Gastrocnemius medialis (tissue), 4 donors: ENCODE data around the gene CGREF1.

Experiments
- CTCF ChIP-seq, 5 experiments: fragments of 450-650 bp in 3 of 5; fragments of 200-600 bp in 2 of 5; sonication (generic) in 2 of 5; IDR thresholded peaks in 4 of 5; conservative IDR thresholded peaks in 1 of 5; 1 replicate in 4 of 5; 2 replicates in 1 of 5; pipeline ENCODE4 v1.5.1; 2016 to 2019; ENCODE audit warnings: antibody characterized with exemption in 5 of 5, mild to moderate bottlenecking in 3 of 5, moderate library complexity in 3 of 5
- POLR2A ChIP-seq, 2 donors: fragments of 450-650 bp; IDR thresholded peaks; one replicate each; pipeline ENCODE4 v1.6.1; 2017; ENCODE audit warnings: antibody characterized with exemption in 2 of 2, mild to moderate bottlenecking in 2 of 2, moderate library complexity in 2 of 2

- TF ChIP-seq CTCF (IDR thresholded peaks at IDR 0.05 in 4 of 5, conservative IDR thresholded peaks at IDR 0.05 in 1 of 5), result no peak
- no peak for TF ChIP-seq POLR2A (IDR thresholded peaks at IDR 0.05)
Measured at GRCh38 chr2:27125104-27125503, 6.2 kb upstream of the CGREF1 start.
